GM18526 (cell line): Measurements from ENCODE around the gene LGR4.

Source experiments
- POLR2A ChIP-seq: IDR thresholded peaks from 3 replicates; pipeline ENCODE4 v1.6.1; 2011; ENCODE audit not compliant: insufficient read length; ENCODE audit errors: extremely low read depth

The LGR4 gene

GRCh38 chr11:27339941-27340340, 132.6 kb downstream of the LGR4 start:
- TF ChIP-seq POLR2A, result no peak

GRCh38 chr11:27331981-27332380, 140.6 kb downstream of the LGR4 start:
- TF ChIP-seq POLR2A, result no peak

- TF ChIP-seq POLR2A, result no peak
Measured at GRCh38 chr11:27330633-27331270, 141.8 kb downstream of the LGR4 start.

- TF ChIP-seq POLR2A, result no peak
Measured at GRCh38 chr11:27329867-27330632, 142.5 kb downstream of the LGR4 start.

- TF ChIP-seq POLR2A, result no peak
Measured at GRCh38 chr11:27328614-27329013, 144.0 kb downstream of the LGR4 start.

- TF ChIP-seq POLR2A, result no peak
Measured at GRCh38 chr11:27319072-27319471, 153.5 kb downstream of the LGR4 start.

- no peak for TF ChIP-seq POLR2A
Measured at GRCh38 chr11:27317751-27318150, 154.8 kb downstream of the LGR4 start.
